GM21515 (cell line): ENCODE measurements around the gene C10orf143.

Experiments used
- ATAC-seq: cut with Tn5 transposase; IDR thresholded peaks from one replicate; pipeline ENCODE4 v1.9.1; 2021; ENCODE audit not compliant: unreplicated experiment

C10orf143 gene

DNA sequence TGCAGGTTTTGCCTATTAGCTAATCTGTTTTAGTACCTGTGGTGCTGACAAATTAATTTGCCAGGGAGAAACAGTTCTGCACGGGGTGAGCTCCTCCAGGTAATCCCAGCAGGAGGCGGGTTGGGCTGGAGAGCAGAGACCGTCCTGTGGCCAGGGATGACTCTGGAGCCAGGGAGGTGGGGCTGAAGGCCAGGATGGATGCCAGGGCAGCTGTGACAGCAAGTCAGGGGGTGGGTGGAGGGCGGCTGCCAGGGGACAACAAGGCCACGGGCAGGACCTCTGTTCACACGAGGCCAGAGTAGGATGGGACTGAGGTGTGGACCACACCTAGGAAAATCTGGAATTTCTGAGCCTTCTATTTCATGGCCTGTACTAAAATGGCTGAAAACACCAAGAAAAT, 48.9 kb downstream of the C10orf143 start:
- ATAC-seq, result no peak

GRCh38 chr10:130054021-130054420, 56.6 kb downstream of the C10orf143 start:
- ATAC-seq, result no peak

DNA sequence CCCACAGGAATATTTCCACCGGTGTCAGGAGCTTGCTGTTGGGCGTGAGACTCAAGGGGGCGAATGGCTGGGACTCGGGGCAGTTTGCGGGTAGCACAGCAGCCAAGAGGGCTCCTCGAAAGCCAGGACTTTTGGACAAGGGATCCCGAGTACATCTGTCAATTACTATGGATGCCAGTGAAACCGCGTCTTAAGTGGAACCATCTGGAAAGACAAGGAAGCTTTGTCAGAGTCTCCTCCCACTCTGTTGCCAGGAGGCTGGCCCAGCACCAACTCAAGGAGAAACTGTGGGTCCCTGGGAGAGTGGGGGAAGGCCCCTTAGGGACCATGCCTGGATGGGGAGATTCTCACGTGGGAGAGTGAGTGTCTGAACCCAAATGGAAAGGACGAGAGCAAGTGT, 57.1 kb downstream of the C10orf143 start:
- ATAC-seq, result no peak

GRCh38 chr10:130052193-130052592, 58.4 kb downstream of the C10orf143 start:
- no peak for ATAC-seq

DNA sequence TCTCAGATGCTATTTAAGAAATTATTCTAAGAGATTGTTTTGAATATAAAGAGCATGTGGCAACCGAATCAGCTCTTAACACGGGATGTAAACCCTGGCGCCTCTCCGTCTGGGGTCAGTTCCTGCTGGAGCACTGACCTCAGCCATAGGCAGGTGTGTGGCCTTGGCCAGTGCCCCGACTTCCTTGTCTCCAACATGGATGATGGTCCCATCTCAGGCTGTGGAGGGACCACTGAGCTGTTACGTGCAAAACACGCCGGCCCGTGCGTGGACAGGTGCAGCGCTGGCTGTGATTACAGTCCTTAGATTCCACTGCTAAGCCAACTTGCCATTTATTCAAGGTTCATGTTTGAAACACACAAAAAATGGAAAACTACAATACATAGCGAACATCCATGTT, 59.9 kb downstream of the C10orf143 start:
- no peak for ATAC-seq

DNA sequence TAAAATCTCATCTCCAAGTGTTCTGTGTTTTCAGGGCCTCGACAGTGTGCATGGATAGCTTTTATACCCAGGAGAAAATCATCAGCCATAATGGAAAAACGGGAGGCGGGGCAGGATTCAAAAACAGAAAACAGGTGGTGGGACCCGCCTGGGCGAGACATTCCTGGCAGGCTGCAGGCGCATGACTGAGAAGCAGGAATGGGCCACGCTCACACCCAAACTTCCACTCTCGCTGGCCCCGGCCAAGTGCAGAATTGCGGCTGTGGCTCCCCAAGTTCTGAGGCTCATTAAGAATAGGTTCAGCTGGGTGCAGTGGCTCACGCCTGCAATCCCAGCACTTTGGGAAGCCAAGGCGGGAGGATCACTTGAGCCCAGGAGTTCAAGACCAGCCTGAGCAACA, 60.6 kb downstream of the C10orf143 start:
- no peak for ATAC-seq

DNA sequence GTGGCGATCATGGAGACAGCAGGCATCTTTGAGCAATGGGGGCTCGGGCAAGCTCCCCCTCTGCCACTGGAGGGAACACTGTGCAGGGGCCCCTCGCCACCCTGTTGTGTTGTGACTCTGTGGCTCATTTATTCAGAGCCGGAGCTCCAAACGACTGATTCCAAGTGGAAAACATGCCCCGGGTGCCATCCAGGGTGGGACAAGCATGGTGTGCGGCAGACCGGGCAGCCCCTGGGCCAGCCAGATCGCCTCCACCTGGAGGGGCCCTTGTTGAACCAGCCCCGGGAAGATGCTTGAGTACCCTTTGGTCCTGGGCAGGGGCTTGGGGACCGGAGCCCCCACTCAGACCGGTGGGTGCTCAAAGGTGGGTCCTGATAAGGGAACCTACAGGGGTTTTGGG, 61.4 kb downstream of the C10orf143 start:
- no peak for ATAC-seq

DNA sequence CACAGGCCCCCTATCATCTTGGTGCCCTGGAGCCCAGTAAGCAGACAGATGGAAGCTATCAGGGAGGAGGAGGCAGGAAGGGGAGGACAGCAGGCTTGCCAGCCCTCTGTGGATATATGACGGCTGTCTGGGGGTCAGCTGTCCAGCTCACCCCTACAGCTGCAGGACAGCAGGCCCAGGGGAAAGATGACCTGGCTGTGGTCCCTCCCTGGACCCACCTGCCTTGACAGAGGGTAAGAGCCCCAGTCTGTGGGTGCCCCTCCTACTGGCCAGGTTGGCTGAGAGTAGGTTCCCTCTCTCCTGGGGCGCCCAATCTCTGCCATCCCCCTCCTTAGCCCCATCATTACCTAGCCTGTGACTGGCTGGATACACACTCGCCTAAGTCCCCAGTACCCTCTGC, 62.5 kb downstream of the C10orf143 start:
- no peak for ATAC-seq

DNA sequence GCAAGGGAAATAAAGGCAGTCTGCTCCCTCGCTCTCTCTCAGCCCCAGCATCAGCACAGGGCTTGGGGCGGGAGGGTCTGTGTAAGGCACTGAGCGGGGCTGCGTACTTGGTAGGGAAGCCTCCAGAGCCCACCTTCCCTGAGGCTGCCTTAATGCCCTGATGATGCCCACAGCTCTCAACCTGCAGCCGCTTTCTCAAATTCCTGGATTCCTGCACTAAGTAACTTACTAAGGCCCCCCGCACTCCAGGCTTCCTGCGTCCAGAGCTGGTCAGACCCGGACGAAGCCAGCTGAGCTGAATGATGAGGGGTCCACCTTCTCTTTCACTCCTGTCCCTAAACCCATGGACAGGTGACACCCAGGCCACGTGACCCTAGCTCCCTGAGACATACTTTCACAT, 63.3 kb downstream of the C10orf143 start:
- no peak for ATAC-seq

DNA sequence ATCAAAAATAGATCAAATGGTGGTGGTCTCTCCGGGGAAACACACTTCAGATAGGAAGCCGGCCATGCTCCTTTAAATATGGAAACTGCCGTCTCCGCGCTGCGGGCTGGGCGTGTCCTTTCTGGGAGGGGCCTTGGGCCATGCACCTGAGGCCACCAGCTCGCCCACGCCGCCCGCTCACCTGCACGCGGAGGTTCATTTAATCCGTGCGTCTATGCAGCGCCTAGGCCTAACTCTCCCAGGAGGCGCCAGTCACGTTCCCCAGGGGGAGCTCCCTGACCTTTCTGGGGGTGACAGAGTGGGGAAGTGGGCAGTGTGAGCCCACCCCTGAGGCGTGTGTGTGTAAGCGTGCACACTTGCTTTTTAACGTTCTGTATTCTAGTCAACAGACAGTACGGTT, 64.0 kb downstream of the C10orf143 start:
- ATAC-seq, result no peak

DNA sequence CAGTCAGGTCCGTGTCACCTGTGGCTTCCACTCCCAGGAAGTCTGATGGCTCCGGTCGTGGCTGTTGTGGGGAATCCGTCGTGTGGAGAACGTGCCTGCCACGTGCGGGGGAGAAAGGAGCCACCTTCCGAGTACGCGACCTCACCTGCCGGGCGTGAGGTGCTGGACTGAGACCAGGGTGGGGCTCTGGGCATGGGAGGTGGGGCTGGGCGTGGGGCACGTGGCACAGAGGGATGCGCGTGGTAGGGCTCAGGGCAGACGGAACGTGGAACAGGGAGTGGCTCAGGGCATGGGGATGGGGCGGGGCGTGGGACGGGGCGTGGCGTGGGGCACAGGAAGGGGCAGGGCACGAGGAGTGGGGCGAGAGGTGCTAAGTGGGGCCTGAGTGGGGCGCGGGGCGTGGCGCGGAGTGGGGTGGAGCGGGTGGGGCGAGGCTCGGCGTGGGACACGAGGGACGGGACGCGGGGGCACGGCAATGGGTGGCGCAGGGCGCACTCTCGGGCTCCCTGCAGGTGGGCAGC, 64.8 kb downstream of the C10orf143 start:
- no peak for ATAC-seq

DNA sequence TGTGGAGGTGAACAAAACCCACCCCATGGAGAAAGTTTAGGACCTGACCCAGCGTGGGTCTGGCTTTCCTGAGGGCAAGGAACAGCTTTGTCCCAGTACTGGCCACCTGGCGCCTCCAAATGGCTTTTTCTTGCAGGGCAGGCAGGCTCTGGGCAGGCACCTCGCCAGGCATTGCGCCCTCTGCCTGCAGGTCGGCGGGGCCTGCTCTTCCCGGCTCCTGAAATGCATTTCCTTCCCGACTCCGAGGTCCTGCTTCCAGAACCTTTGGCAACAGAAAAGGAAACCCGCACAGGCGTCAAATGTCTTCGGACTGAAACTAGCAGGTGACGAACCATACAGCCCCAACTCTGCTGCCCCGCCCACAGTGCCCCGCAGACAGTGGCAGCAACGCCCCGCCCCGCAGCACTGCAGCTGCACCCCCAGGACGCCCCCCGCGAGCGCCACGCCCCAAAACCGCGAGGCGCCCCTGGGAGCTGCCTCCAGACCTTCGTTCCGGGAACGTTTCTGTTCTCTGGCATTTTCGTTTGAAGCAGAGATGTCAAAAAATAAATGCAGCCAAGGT, 65.5 kb downstream of the C10orf143 start:
- no peak for ATAC-seq

DNA sequence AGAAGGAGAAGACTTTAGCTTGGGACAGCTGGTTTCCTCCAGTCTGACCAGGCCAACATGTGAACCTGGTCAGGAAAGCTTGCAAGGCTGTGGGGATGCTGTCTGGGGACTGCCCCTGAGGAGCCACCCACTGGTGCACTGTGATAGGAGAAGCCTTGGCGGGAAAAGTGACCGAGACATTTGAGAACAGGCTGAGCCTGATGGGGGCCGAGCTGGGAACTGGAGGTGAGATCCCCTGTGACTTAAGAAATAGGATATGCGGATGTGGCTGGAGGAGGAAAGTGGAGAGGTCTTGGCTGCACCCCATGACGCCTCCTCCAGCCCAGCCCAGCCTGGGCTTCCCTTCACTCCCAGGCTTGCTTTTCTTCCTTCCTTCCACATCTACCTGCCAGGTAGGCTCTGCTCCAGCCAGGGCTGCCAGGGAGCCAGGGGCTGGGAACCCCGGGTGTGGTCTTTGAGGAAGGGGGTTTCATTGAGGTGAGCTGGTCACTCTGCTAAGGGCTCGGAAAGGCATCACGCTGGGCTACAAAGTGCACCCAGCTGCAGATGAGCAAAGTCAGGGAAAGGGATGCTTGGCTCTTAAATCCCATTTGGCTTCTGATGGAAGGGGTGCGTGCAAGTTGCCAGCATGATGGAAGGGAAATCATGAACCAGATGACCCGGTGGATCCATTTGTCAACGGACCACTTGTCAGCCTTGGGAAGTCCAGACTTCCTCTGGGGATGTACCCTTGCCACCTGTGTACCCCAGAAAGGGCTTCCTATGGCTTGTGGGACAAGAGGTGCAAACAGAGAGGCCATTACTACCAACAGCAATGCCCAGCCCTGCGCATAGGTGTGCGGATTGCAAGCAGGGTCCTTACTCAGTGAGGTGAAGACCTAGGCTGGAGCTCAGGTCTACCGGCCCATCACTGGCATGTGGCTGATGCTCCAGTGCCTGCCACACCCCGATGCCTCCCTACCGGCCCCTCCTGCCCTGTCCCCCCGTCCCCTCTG, 66.3 kb downstream of the C10orf143 start:
- no peak for ATAC-seq

DNA sequence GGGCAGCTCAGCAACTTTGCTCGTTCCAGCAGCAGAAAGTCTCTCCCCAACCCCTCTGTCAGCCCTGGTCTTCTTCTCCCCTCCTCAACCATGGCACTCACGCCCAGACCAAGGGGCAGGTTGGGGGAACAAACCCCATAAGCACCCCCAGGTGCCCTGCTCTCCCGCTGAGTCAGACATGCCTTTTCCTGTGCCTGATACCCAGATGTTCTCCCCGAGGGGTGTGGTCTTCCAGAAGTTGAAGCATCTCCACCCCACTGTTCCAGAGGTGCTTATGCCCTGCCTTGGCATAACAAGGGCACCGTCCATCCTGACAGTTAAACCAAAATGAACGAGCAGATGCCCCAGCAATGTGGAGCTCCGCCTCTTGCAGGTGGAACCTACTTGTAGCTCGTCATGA, 67.1 kb downstream of the C10orf143 start:
- ATAC-seq, result no peak

- ATAC-seq, result no peak
These were observed 68.2 kb downstream of the C10orf143 start for GRCh38 chr10:130042381-130042780.

DNA sequence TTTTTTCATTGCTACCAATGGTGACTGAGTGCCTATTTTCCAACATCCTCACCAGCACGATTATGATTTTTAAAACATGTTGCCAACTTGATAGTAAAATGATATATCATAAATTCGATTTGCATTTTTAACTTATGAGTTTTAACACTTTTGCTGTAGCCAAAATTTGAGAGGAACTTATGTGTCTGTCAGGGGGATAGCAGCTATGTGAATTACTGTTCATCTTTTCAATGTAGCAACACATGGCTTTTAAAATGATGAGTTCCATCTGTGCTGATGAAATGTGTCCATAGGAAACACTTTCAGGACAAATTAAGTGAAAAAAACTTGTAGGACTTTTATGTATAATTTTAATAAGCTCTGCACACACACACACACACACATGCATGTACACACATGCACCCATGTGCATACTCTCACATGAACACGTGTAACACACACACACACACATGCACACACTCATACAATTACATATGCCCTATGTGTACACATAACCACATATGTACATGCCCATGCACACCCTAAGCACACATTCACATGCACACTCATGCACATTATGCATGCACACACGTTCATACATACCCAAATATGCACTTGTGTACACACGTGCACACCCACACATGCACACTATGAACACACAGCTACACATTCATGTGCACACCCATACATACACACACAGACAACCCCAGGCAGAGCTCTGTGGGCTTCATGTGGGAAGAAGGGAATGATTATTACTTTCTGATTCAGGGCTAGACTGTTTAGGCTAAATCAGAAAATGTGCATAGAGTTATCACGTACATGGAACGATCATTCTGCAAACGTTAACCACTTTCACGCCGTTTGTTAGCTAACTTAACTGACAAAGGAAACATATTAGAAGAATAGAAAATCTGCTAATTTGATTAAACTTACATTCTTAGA, 68.9 kb downstream of the C10orf143 start:
- no peak for ATAC-seq

DNA sequence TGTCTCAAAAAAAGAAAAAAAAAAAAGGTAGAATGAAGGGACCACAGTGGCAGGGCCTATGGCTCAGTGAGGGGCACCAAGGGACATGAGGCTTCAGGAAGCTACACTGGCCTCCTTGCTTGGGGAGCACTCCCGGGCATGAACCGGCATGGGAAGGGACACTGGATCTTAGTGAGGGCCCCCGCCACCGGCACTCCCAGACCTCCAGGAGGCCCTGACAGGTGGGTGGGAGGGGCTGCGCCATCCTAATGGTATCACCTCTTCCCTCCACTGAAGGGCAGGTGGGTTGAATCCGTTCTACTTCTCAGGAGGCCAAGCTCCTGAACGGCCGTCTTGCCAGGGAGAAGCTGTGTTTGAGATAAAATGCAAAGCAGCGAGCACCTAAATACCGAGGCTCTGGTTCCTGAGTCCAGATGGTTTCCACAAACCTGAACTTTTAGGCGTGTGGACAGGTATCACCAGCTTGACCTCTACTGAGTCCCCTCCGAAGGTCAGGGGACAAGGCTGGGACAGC, 69.8 kb downstream of the C10orf143 start:
- ATAC-seq, result no peak

DNA sequence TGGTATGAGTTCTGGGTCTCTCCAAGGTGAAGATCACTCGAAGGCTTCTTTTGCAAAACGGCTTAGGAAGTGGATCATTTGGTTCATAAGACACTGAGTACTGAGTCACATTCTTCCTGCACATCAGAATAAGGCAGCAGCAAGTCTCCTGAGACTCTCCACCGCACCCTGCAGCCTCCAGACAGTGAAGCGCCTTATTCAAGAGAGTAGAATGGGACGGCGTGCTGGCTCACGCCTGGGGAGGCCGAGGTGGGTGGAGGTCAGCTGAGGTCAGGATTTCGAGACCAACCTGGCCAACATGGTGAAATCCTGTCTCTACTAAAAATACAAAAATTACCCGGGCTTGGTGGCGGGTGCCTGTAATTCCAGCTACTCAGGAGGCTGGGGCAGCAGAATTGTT, 70.3 kb downstream of the C10orf143 start:
- no peak for ATAC-seq

GRCh38 chr10:130039141-130039540, 71.5 kb downstream of the C10orf143 start:
- ATAC-seq, result no peak

- no peak for ATAC-seq
These were observed 72.0 kb downstream of the C10orf143 start for GRCh38 chr10:130038611-130039109.
